Putamen (tissue), 1 donor: Measurements from ENCODE around the gene NEK2.
"Not testable (repeated sequence)": the region's sequence is repeated elsewhere in the genome, so short reads cannot be mapped to it uniquely, and the experiment has no call there.

Experiments
- DNase-seq: peaks from one replicate; pipeline ENCODE4 v3.0.0-alpha.2; 2016; ENCODE audit warnings: low spot score

Gene NEK2

GRCh38 chr1:211650904-211651303 lies 24.5 kb downstream of the NEK2 start:
- DNase-seq = no peak

DNA sequence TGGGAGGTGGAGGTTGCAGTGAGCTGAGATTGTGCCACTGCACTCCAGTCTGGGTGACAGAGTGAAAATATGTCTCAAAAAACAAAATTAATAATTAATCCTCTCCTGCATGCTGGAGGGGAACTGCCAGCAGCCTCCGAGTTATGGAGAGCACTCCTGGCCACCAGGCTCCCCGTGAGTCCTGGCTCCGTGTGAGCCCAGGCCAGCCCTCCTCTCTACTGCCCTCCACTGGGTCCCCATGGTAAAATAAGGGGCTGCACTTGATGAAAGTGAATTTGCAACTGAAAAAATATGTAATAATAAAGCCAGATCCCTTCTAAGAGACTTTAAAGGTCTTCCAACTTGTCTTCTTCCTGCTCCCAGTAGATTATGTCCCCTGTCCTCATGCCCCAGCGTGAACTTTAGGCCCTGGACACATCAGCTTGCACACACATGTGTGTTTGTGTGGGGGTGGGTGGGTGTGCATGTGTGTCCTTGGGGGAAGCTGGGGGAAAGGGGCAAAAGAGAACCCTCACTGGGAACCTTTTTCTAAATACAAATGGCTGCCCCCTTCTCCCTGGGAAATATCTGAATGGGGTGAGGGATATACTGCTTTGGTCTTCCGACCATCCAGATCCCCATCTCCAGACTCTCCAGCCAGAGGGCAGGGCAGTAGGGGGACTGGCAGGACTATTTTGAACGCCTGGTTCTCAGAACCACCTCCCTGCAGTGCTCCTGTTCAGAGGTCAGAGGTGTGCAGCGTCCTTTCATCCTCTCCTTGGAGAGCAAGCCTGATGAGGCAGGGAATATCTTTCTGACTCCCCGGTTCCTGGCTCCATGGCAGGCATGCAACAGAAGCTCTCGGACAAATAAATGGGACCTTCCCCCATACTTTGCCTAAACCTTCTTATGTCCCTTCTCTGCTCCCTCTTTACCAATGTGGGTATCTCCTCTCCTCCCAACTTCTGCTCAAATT lies 26.2 kb downstream of the NEK2 start:
- no peak for DNase-seq

- DNase-seq = no peak
Observed at GRCh38 chr1:211648336-211648735, 27.1 kb downstream of the NEK2 start.

DNA sequence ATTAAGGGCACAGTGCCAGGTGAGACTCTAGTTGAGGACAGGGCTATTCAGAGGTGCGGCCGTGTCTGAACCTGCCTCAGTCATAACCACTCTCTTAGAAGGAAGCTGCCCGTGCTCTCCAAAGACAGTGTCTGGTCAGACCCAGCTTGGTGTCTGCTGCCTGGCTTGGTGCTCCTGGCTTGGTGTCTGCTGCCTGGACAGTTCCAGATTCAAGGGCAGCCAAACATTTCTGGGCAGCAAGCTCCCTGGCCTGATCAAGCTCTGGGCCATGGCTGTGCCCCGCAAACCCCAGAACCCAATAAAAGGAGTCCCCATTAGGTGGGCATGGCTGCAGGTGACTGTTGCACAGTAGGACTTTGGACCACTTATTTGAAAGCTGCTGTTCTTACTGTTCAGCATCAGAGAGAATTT lies 27.7 kb downstream of the NEK2 start:
- DNase-seq = no peak

GRCh38 chr1:211646566-211646965 lies 28.9 kb downstream of the NEK2 start:
- DNase-seq = no peak

- not testable (repeated sequence) for DNase-seq
Observed at GRCh38 chr1:211645601-211646000, 29.8 kb downstream of the NEK2 start.

GRCh38 chr1:211644653-211645052 lies 30.8 kb downstream of the NEK2 start:
- DNase-seq = no peak

DNA sequence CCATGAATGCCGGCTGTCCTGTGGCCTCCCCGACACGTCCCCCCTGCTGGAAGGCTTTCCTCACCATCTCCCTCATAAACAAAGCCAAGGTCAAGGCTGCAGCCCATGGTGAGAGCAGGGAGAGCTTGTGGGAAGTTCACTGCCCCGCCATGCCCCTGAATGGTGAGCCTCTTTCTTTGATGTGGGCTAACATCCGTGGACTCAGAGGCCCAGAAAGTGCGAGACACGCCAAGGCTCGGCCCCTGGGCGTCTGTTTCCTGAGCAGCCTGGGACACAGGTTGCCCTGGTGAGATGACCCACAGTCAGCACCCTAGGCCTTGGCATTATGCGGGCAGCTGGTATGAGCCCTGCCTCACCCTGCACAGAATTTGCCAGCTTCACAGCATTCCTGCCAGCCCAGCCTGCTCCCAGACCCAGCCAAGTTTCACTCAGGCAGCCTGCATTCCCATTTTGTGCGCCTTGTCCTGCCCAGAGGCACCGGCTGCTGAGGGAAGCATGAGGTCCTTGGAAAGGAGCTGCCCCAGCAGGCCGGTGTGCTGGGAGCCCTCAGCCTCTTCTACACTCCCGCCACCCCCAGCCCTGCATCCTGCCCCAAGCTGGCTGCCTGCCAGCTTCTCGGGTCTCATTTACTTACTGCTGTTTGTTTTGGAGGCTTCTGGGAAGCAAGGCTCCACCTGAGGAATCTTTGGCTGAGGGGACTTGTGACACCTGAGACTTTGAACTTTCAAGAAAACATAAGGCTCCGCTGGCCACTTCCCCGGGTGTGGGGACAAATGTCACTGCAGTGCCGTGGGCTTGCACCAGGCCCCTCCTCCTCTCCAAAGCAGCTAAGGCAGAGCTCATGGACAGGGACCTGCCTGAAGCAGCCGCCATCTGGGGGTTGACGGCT lies 31.9 kb downstream of the NEK2 start:
- no peak for DNase-seq

DNA sequence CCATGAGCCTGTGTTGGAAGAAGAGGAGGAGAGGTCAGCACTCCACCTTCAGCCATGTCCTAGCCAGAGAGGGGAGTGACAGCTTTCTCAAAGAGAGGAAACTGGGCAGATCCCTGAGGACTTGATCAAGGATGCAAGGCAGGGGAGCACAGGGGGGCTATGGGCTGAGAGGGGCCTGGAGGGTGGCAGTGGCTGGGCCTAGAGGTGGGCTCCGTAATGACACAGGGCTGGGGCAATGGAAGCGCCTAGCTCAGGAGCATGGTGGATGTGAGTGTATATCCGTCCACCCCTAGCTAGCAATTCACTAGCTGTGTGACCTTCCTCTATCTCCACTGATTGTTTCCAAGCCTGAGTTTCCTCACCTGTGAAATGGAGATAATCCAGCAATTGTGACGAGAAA lies 32.6 kb downstream of the NEK2 start:
- no peak for DNase-seq

- DNase-seq = no peak
Observed at GRCh38 chr1:211641942-211642341, 33.5 kb downstream of the NEK2 start.

DNA sequence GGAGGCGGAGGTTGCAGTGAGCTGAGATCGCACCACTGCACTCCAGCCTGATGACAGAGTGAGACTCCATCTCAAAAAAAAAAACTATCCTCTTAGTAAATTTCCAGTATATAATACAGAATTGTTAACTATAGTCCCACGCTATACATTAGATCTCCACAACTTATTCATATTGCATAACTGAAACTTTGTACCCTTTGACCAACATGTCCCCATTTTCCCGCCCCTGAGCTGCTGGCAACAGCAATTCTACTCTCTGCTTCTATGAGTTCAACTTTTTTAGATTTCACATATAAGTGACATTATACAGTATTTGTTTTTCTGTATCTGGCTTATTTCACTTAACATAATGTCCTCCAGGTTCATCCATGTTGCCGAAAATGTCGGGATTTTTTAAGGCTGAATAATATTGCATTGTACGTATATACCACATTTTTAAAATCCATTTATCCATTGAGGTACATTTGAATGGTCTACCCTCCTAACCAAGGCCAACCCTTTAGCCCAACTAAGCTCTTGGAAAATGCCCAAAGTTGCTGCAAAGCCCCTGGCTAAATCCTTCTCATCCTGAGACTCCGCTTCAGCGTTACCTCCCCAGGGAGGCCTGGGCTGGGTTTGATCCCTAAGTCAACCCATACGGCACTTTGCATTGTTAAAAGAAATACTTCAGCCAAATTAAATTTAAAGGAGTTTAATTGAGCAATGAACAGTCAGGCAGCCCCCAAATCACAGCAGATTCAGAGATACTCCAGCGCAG lies 34.2 kb downstream of the NEK2 start:
- no peak for DNase-seq

DNA sequence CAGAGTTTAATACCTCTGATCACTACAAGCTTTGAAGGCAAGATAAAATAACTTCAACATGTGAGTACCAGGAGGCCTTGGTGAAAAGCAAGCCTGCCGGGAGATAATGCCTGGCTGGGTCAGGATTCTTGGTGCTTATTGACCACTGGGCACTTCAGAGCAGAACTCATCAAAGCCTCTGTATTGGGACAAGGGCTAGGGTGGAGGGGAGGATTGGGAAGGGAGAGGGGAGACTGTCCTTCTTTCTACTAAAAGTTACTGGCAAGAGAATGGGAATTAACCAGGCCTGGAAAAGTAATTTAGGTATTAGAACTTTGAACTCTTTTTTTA lies 35.2 kb downstream of the NEK2 start:
- no peak for DNase-seq

DNA sequence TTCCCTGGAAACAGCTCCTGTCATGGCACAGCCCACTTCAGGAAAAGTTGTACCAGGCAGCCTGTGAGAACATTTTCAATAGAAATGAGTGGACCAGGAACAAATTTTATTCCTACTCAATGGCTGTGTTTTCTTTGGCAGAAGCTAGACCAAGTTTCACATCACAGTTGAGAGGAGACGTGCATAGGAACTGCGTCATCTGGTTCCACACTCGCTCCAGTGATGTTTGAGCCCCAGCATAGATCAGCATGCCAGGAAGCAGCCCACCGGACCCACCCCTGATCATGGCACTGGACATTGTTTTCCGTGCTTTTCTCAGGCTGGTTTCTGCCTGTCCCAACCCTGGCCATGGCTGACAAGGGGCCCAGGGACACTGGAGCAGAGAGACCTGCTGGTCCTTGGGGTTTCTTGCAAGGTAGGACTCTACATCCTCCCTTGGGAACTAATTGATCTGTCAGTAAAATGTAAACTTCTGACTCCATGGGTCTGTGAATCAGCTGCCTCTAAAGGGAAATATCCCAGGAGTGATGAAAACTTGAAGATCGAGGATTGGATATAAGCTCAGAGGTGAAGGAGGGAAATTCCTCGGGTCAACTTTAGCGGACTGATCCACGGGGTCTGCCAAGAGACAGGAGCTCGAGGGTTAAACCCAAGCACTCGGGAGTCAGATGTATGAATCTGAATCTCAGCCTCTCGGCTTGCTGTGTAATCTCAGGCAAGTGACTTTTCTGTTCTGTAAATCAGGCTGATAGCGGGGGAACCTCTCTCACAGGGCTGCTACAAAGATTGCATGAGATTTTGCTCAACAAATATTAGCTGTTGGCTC lies 35.7 kb downstream of the NEK2 start:
- no peak for DNase-seq

DNA sequence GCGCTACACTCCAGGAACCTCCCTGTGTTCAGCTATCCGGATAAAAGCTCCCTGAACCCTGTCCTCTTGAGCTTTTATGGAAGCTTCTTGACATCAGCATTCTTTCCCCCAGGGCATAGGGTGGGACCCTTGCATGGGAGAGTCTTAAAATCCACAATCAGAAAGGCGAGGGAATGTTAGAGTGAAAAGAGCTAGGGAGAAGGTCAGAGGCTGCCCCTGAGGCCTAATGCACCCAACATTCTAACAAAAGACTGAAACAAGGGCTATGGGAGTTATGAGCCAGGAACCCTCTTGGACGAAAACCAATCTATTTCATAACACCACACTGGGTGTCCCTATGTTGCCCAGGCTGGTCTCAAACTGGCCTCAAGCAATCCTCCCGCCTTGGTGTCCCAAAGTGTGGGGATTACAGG lies 36.7 kb downstream of the NEK2 start:
- no peak for DNase-seq

- DNase-seq = no peak
Observed at GRCh38 chr1:211638246-211638645, 37.2 kb downstream of the NEK2 start.

GRCh38 chr1:211637066-211637465 lies 38.4 kb downstream of the NEK2 start:
- no peak for DNase-seq

DNA sequence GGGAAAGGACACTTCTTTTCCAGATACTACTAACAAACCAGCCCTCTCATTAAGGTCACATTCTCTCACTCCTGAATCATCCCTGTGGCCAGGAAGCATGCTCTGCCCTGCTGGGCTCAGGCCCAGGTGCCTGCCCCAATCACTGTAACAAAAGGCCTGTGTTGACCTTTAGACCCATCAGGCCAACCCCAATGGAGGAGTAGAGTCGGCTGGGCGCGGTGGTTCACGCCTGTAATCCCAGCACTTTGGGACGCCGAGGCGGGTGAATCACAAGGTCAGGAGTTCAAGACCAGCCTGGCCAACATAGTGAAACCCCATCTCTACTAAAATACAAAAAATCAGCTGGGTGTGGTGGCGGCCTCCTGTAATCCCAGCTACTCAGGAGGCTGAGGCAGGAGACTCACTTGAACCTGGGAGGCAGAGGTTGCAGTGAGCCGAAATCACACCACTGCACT lies 38.8 kb downstream of the NEK2 start:
- DNase-seq = not testable (repeated sequence)

DNA sequence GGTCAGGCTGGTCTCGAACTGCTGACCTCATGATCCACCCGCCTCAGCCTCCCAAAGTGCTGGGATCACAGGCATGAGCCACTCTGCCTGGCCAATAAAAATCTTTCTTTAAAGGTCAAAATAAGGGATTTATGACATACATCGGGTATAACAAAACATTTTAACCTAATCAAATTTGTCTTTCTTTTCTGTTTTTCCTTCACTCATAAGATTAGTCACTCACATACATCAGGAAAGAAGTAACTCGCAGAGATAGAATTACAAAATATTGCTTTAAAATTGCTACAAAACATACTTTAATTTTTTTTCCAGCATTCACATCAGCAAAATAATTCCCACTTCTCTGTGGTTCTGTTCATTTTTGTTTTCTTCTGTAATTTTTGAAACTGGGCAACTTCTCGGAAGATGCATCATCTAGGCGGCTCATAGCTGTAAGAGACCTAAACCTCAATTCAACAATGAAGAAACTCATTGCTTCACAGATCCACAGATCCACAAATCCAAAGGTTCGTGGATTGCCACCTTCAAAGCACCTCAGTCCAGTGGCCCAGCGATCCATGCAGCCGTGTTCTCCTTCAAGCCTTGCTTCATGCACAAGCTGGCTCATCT lies 39.7 kb downstream of the NEK2 start:
- no peak for DNase-seq

DNA sequence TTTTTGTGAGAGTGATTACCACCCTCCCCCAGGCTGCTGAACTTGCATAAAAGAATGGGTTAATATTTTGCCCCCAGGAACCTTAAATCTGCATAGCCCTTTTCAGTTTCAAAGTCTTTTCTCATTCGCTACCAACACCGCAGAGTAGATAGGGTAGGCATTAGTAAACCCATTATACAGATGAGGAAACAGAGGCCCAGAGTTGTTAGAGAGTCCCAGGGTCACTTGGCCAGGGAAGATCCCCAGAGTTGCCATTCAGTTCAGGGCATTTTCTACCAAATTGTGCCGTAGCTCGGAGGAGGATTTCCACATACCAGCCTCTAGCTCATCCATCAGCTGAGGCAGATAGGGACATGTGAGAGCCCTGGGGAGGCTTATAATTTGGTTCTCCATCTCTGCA lies 40.5 kb downstream of the NEK2 start:
- DNase-seq = no peak

- DNase-seq = no peak
Observed at GRCh38 chr1:211634461-211634860, 41.0 kb downstream of the NEK2 start.

DNA sequence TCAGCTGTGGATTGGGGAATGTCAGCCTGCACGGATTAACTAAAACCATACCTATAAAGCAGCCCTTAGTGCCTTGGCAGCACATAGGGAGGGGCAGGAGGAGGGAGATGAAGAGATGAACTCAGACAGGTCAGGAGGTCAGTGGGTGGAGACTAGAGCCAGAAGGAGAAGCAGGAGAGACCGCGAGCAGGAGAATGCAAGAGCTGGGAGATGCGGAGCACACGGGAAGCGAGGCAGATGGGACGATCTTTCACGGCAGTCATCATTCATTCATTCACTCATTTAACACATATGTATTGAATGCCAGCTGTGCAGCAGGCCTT lies 41.9 kb downstream of the NEK2 start:
- no peak for DNase-seq
